ENCODE measurements around the gene PDRG1.

The PDRG1 gene

DNA sequence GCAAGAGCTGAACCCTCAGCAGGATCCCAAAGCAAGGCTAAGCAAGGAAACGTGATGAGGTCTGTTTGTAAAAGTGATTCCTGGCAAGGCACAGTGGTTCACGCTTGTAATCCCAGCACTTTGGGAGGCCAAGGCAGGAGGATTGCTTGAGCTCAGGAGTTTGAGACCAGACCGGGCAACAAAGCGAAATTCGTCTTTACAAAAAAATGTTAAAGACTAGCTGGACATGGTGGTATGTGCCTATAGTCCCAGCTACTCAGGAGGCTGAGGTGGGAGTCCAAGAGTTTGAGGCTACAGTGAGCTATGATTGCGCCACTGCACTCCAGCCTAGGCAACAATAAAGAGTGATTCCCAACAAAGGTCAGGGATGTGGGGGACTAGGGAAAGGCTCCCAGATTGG lies 12.0 kb upstream of the PDRG1 start:
- Mint-ChIP-seq H3K27ac (no peak overlapping the region), H3K9me3 (no peaks in the 10 kb centered on the region), H3K36me3 (ENCODE audit: low read depth) (no peaks in the 10 kb centered on the region), H3K4me1 (peaks cover 16% of the 10 kb centered on the region), H3K27me3 (ENCODE audit: low read depth) (peaks cover 72% of the 10 kb centered on the region), H3K4me3 (no peak overlapping the region)
- TF ChIP-seq, protein P1, sequence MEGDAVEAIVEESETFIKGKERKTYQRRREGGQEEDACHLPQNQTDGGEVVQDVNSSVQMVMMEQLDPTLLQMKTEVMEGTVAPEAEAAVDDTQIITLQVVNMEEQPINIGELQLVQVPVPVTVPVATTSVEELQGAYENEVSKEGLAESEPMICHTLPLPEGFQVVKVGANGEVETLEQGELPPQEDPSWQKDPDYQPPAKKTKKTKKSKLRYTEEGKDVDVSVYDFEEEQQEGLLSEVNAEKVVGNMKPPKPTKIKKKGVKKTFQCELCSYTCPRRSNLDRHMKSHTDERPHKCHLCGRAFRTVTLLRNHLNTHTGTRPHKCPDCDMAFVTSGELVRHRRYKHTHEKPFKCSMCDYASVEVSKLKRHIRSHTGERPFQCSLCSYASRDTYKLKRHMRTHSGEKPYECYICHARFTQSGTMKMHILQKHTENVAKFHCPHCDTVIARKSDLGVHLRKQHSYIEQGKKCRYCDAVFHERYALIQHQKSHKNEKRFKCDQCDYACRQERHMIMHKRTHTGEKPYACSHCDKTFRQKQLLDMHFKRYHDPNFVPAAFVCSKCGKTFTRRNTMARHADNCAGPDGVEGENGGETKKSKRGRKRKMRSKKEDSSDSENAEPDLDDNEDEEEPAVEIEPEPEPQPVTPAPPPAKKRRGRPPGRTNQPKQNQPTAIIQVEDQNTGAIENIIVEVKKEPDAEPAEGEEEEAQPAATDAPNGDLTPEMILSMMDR (IDR thresholded peaks at IDR 0.05; ENCODE audit: unreplicated experiment in 3 of 3), result no peak

DNA sequence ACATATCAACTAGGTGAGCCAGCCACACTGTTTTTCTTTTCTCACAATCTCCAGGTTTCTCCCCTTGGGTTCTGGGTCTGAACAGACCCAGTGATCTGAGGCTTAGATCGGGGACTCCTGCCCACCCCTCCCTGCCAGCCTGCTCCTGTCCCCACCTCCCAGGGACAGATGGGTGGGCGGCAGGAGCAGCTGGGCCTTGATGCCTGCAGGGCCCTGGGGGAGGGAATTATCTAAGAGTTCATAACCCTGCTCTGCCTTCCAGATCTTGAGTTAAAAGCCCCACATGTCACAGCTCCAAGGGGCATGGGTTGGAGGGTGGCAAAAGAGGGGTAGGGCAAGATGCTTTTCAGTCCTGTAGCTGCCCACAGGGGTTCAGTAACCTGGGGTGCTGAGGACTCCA lies 10.9 kb upstream of the PDRG1 start:
- Mint-ChIP-seq H3K36me3 (ENCODE audit: low read depth) (no peaks in the 10 kb centered on the region), H3K9me3 (no peaks in the 10 kb centered on the region), H3K27ac (no peak overlapping the region), H3K27me3 (ENCODE audit: low read depth) (peaks cover 64% of the 10 kb centered on the region), H3K4me3 (no peak overlapping the region), H3K4me1 (peaks cover 11% of the 10 kb centered on the region)
- TF ChIP-seq, protein P1 (IDR thresholded peaks at IDR 0.05; ENCODE audit: unreplicated experiment in 3 of 3), result no peak

- no peaks in the 10 kb centered on the region for H3K9me3 Mint-ChIP-seq
- H3K27ac Mint-ChIP-seq, result no peak overlapping the region
- H3K36me3 Mint-ChIP-seq (ENCODE audit: low read depth), result peaks cover 1% of the 10 kb centered on the region
- H3K4me3 Mint-ChIP-seq, result no peak overlapping the region
- peaks cover 3% of the 10 kb centered on the region for H3K4me1 Mint-ChIP-seq
- TF ChIP-seq, protein P1 (IDR thresholded peaks at IDR 0.05; ENCODE audit: unreplicated experiment in 3 of 3), result no peak
- peaks cover 40% of the 10 kb centered on the region for H3K27me3 Mint-ChIP-seq (ENCODE audit: low read depth)
Observed at GRCh38 chr20:31956556-31957526, 5.0 kb upstream of the PDRG1 start.

GRCh38 chr20:31954500-31954899 lies 2.7 kb upstream of the PDRG1 start:
- Mint-ChIP-seq H3K36me3 (ENCODE audit: low read depth) (peaks cover 18% of the 10 kb centered on the region), H3K27me3 (ENCODE audit: low read depth) (peaks cover 31% of the 10 kb centered on the region), H3K27ac (no peak overlapping the region), H3K4me1 (peaks cover 26% of the 10 kb centered on the region), H3K9me3 (no peaks in the 10 kb centered on the region), H3K4me3 (no peak overlapping the region)
- TF ChIP-seq, protein P1 (IDR thresholded peaks at IDR 0.05; ENCODE audit: unreplicated experiment in 3 of 3), result no peak

DNA sequence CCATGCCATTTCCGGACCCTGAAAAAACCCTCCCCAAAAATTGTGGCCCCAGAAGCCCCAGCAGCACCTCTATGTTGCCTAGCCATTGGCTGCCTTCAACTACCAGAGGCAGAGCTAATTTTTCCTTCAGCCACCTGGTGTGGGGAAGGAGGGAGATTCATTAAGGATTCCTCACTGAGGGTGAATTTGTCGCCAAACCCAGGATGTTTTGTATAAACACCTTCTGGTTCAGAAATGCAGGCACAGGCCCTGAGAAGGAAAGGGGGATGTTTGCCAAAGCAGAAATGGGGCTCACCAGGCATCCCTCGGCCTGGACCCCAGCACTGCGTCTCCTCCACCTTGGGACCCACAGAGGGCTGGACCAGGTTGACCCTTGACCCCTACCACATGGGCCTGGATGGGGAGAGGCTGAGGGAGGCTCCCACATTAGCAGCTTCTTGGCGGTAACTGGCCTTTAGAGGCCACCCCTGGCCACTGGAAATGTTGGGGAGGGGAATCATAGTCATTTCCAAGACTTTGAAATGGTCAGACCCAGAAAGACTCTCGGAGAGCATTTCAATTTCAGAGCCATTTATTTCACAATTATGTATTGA lies 1.8 kb upstream of the PDRG1 start:
- Mint-ChIP-seq H3K9me3 (no peaks in the 10 kb centered on the region), H3K36me3 (ENCODE audit: low read depth) (peaks cover 24% of the 10 kb centered on the region), H3K27me3 (ENCODE audit: low read depth) (peaks cover 28% of the 10 kb centered on the region), H3K27ac (no peak overlapping the region), H3K4me3 (no peak overlapping the region), H3K4me1 (peaks cover 32% of the 10 kb centered on the region)
- TF ChIP-seq, protein P1 (IDR thresholded peaks at IDR 0.05; ENCODE audit: unreplicated experiment in 3 of 3), result no peak
